GM12801 (cell line): ENCODE results near the gene THPO.

Source experiments
- CTCF ChIP-seq: IDR thresholded peaks from one replicate; pipeline ENCODE4 v1.5.1; 2011; ENCODE audit warnings: control low read depth; ENCODE audit not compliant: insufficient read length; ENCODE audit errors: extremely low read depth

THPO gene

GRCh38 chr3:184336547-184337398, 41.2 kb downstream of the THPO start:
- no peak for TF ChIP-seq CTCF

GRCh38 chr3:184335661-184336546, 42.1 kb downstream of the THPO start:
- TF ChIP-seq CTCF, result no peak

- no peak for TF ChIP-seq CTCF
Measured at GRCh38 chr3:184335291-184335660, 42.7 kb downstream of the THPO start.

GRCh38 chr3:184334470-184335158, 43.4 kb downstream of the THPO start:
- no peak for TF ChIP-seq CTCF

- TF ChIP-seq CTCF, result no peak
Measured at GRCh38 chr3:184333700-184334099, 44.3 kb downstream of the THPO start.

GRCh38 chr3:184333190-184333589, 44.8 kb downstream of the THPO start:
- TF ChIP-seq CTCF, result no peak
